ENCODE data around the gene NOP53. TPM values are rescaled to one million over a fixed set of nuclear protein-coding genes. Genes with fewer than 3 reads are reported as not detected.
A peak's percentile ranks its signal among the peaks of the same experiment; 100 is the strongest.

Gene NOP53
- total and polyA plus RNA-seq, 9 of the 15 experiments (the other 6 are each of a cell fraction or from before 2014, with no cell fraction given) = 6.5 to 274 (median 145) TPM

DNA sequence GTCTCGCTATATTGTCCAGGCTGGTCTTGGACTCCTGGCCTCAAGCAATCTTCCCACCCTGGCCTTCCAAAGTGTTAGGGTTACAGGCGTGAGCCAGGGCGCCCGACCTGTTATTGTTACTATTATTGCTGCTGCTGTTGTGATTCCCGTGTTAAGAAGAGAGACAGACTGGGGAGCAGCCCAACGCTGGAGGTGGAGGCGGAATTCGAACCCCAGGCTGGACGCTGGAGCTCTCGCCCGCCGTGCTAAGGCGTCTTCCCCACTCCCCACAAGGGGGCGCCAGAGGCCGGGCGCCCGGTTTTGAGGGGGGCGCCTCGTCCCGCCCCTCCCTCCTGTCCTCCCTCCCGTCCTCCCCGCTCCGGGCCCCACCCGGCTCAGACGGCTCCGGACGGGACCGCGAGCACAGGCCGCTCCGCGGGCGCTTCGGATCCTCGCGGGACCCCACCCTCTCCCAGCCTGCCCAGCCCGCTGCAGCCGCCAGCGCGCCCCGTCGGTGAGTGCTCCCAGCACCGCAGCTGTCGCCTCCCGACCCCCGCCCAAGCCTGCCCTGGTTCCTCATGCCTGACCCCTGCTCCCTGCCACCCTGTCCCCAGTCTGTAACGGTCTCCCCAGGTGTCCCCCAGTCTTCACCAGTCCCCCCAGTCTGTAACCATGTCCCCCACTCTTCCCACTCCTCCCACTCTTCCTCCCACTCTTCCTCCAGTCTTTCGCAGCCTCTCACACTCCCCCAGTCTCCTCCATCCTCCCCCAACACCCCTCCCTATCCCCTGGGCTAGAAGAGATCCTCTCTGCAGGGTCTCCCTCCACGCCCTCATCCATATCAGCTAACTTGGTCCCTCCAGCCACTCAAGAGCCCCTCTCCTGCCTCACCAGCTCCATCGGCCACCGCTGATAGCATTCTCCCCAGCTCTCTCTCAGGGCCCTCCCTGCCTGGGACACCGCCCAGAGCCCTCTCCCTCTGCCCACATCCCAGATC lies 32.0 kb upstream of the NOP53 start, which contains the start of gene EHD2 (continued):
- TF ChIP-seq ZNF408 (CRISPR knock-in tag; IDR thresholded peaks at IDR 0.05; ENCODE audit: low read depth) = no peak
- peak; percentile 51 to 69; a peak in 2 of 4 replicates for TF ChIP-seq KDM1A (IDR thresholded peaks at IDR 0.05)
- TF ChIP-seq IRF2 (CRISPR knock-in tag; IDR thresholded peaks at IDR 0.05) = no peak
- no peak for TF ChIP-seq PTBP1 (IDR thresholded peaks at IDR 0.05; ENCODE audit: low read depth, low read length)
- no peak for TF ChIP-seq NR1H2 (CRISPR knock-in tag; IDR thresholded peaks at IDR 0.05)
- TF ChIP-seq ZNF586 (CRISPR knock-in tag; conservative IDR thresholded peaks at IDR 0.05) = no peak
- TF ChIP-seq RBM22 (IDR thresholded peaks at IDR 0.05; ENCODE audit: low read depth, low read length, poor library complexity, severe bottlenecking) = no peak
- TF ChIP-seq MTF1 (CRISPR knock-in tag; IDR thresholded peaks at IDR 0.05; ENCODE audit: borderline replicate concordance) = no peak
- peak; percentile 14 for TF ChIP-seq PHF20 (IDR thresholded peaks at IDR 0.05; ENCODE audit: partially characterized antibody)
- TF ChIP-seq, protein P1, sequence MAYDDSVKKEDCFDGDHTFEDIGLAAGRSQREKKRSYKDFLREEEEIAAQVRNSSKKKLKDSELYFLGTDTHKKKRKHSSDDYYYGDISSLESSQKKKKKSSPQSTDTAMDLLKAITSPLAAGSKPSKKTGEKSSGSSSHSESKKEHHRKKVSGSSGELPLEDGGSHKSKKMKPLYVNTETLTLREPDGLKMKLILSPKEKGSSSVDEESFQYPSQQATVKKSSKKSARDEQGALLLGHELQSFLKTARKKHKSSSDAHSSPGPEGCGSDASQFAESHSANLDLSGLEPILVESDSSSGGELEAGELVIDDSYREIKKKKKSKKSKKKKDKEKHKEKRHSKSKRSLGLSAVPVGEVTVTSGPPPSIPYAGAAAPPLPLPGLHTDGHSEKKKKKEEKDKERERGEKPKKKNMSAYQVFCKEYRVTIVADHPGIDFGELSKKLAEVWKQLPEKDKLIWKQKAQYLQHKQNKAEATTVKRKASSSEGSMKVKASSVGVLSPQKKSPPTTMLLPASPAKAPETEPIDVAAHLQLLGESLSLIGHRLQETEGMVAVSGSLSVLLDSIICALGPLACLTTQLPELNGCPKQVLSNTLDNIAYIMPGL (CRISPR knock-in tag; IDR thresholded peaks at IDR 0.05) = no peak
- TF ChIP-seq CBX1 (IDR thresholded peaks at IDR 0.05; ENCODE audit: low read depth) = peak; percentile 71; the same call in 1 of the 2 replicates
- no peak for TF ChIP-seq ASH1L (IDR thresholded peaks at IDR 0.05; ENCODE audit: borderline replicate concordance, low read depth, partially characterized antibody)
- peak; percentile 96 to 98 for TF ChIP-seq RAD21 (CRISPR knock-in tag; conservative IDR thresholded peaks at IDR 0.05 in 1 of 2, IDR thresholded peaks at IDR 0.05 in 1 of 2)
- TF ChIP-seq, protein P2, sequence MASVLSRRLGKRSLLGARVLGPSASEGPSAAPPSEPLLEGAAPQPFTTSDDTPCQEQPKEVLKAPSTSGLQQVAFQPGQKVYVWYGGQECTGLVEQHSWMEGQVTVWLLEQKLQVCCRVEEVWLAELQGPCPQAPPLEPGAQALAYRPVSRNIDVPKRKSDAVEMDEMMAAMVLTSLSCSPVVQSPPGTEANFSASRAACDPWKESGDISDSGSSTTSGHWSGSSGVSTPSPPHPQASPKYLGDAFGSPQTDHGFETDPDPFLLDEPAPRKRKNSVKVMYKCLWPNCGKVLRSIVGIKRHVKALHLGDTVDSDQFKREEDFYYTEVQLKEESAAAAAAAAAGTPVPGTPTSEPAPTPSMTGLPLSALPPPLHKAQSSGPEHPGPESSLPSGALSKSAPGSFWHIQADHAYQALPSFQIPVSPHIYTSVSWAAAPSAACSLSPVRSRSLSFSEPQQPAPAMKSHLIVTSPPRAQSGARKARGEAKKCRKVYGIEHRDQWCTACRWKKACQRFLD (CRISPR knock-in tag; IDR thresholded peaks at IDR 0.05) = no peak
- peak; percentile 41; the same call in 1 of the 2 replicates for TF ChIP-seq CTBP1 (IDR thresholded peaks at IDR 0.05; ENCODE audit: borderline replicate concordance)
- TF ChIP-seq ZNF79 (CRISPR knock-in tag; IDR thresholded peaks at IDR 0.05; ENCODE audit: low read depth) = no peak
- no peak for TF ChIP-seq NR2F6 (CRISPR knock-in tag; IDR thresholded peaks at IDR 0.05)
- TF ChIP-seq, protein P3, sequence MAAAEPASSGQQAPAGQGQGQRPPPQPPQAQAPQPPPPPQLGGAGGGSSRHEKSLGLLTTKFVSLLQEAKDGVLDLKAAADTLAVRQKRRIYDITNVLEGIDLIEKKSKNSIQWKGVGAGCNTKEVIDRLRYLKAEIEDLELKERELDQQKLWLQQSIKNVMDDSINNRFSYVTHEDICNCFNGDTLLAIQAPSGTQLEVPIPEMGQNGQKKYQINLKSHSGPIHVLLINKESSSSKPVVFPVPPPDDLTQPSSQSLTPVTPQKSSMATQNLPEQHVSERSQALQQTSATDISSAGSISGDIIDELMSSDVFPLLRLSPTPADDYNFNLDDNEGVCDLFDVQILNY (CRISPR knock-in tag; IDR thresholded peaks at IDR 0.05) = no peak
- TF ChIP-seq ESRRA (IDR thresholded peaks at IDR 0.05; ENCODE audit: borderline replicate concordance, low read depth) = no peak
- TF ChIP-seq ZNF41 (CRISPR knock-in tag; conservative IDR thresholded peaks at IDR 0.05) = no peak
- TF ChIP-seq CEBPB (tag; IDR thresholded peaks at IDR 0.05) = no peak
- TF ChIP-seq FOS (IDR thresholded peaks at IDR 0.05; ENCODE audit: extremely low read depth, insufficient read length) = no peak
